Endothelial cell of umbilical vein (primary cell): ENCODE measurements around the gene TBC1D24. TPM values are rescaled to one million over a fixed set of nuclear protein-coding genes. Genes with fewer than 3 reads are reported as not detected.

Experiments
- BruUV-seq: library from RNA; stranded (reverse); fragments of 400-500 nt; replicated peaks from 2 replicates; lab custom pipeline; 2021; lab: Mats Ljungman, UMichigan
- CTCF ChIA-PET: fragments of 300-600, 350-600 bp; sonication (Branson Sonifier 250); formaldehyde crosslinking; loops from one replicate; lab custom pipeline; 2021; ENCODE audit warnings: antibody characterized with exemption, inconsistent platforms; lab: Charles Lee
- POLR2A ChIA-PET: fragments of 300-600, 350-600 bp; sonication (Branson Sonifier 250); formaldehyde crosslinking; loops from one replicate; lab custom pipeline; 2021; ENCODE audit warnings: antibody characterized with exemption, inconsistent platforms; lab: Charles Lee
- DNase-seq: peaks from one replicate; pipeline ENCODE4 v3.0.0-alpha.2; 2011; ENCODE audit warnings: low read depth, low spot score
- FAIRE-seq: peaks from 2 replicates; lab custom pipeline; 2011; peaks lifted over from hg19 to GRCh38; lab: Jason Lieb, UNC
- H2AFZ ChIP-seq: 2 replicates; pipeline ENCODE4 v1.6.0; 2012; ENCODE audit warnings: low read depth, low read length, control low read depth, inconsistent platforms
- H3K27ac ChIP-seq: 2 replicates; pipeline ENCODE4 v1.5.1; 2011; ENCODE audit warnings: low read depth, mild to moderate bottlenecking, control low read depth, low read length, moderate library complexity; ENCODE audit not compliant: insufficient read depth
- H3K27me3 ChIP-seq, 2 experiments: 2 replicates each; pipeline versions ENCODE4 v1.6.0 to v1.6.1; 2011; ENCODE audit warnings: low read length in 2 of 2, mixed read lengths in 1 of 2; ENCODE audit not compliant: control insufficient read depth in 2 of 2, insufficient read depth in 2 of 2
- H3K36me3 ChIP-seq, 2 experiments: 2 replicates in 1 of 2; 3 replicates in 1 of 2; pipeline ENCODE4 v1.5.1; 2011; ENCODE audit warnings: low read length in 2 of 2, mild to moderate bottlenecking in 1 of 2, moderate library complexity in 1 of 2; ENCODE audit not compliant: control insufficient read depth in 2 of 2, insufficient read depth in 2 of 2; ENCODE audit errors: extremely low read depth in 1 of 2
- H3K4me1 ChIP-seq: 3 replicates; pipeline ENCODE4 v1.5.1; 2011; ENCODE audit warnings: mild to moderate bottlenecking, low read length; ENCODE audit not compliant: control insufficient read depth, insufficient read depth; ENCODE audit errors: extremely low read depth
- H3K4me2 ChIP-seq: 2 replicates; pipeline ENCODE4 v1.6.1; 2011; ENCODE audit warnings: low read length, control low read depth, mixed read lengths; ENCODE audit not compliant: insufficient read depth
- H3K4me3 ChIP-seq, 3 experiments: fragments of 200-600 bp in 1 of 3; sonication (generic), shearing (Covaris generic) in 1 of 3; replicated peaks in 1 of 3; 2 replicates each; pipeline ENCODE4 v1.5.1; 2011 to 2016; ENCODE audit warnings: control low read depth in 3 of 3, low read length in 3 of 3, mild to moderate bottlenecking in 2 of 3, inconsistent platforms in 1 of 3, low read depth in 1 of 3, moderate library complexity in 1 of 3; ENCODE audit not compliant: insufficient read depth in 1 of 3
- H3K79me2 ChIP-seq: 2 replicates; pipeline ENCODE4 v1.6.0; 2012; ENCODE audit warnings: low read length, inconsistent platforms; ENCODE audit not compliant: control insufficient read depth, insufficient read depth
- H3K9ac ChIP-seq: replicated peaks from 2 replicates; pipeline ENCODE3; 2011; ENCODE audit warnings: low read length, control low read depth; ENCODE audit not compliant: insufficient read depth; ENCODE audit errors: extremely low read depth
- H3K9me1 ChIP-seq: replicated peaks from 3 replicates; pipeline ENCODE4 v1.6.0; 2011; ENCODE audit warnings: mild to moderate bottlenecking, low read length; ENCODE audit not compliant: control insufficient read depth, insufficient read depth; ENCODE audit errors: extremely low read depth
- H3K9me3 ChIP-seq: replicated peaks from 2 replicates; pipeline ENCODE4 v1.5.1; 2012; ENCODE audit warnings: low read length, inconsistent platforms; ENCODE audit not compliant: control insufficient read depth, insufficient read depth
- H4K20me1 ChIP-seq: replicated peaks from 2 replicates; pipeline ENCODE3; 2011; ENCODE audit warnings: mild to moderate bottlenecking, low read length; ENCODE audit not compliant: control insufficient read depth, insufficient read depth; ENCODE audit errors: extremely low read depth
- EZH2 ChIP-seq: IDR thresholded peaks from 2 replicates; pipeline ENCODE4 v1.6.1; 2012; ENCODE audit warnings: borderline replicate concordance, low read depth, mild to moderate bottlenecking, moderate library complexity, low read length, inconsistent platforms; ENCODE audit not compliant: severe bottlenecking
- FOS ChIP-seq: IDR thresholded peaks from 2 replicates; pipeline ENCODE4 v1.6.1; 2011; ENCODE audit warnings: mild to moderate bottlenecking, low read length, moderate library complexity, borderline replicate concordance; ENCODE audit not compliant: insufficient read depth
- GATA2 ChIP-seq: IDR thresholded peaks from 2 replicates; pipeline ENCODE4 v1.7.0; 2011; ENCODE audit warnings: low read depth, mild to moderate bottlenecking, moderate library complexity, mixed read lengths, low read length; ENCODE audit not compliant: insufficient read length, insufficient read depth
- JUN ChIP-seq: IDR thresholded peaks from 2 replicates; pipeline ENCODE4 v1.6.1; 2011; ENCODE audit warnings: borderline replicate concordance, low read depth; ENCODE audit not compliant: insufficient read length, insufficient read depth
- MYC ChIP-seq: IDR thresholded peaks from one replicate; pipeline ENCODE4 v1.6.1; 2011; ENCODE audit warnings: mild to moderate bottlenecking, low read depth, low read length
- POLR2A ChIP-seq: IDR thresholded peaks from 2 replicates; pipeline ENCODE4 v1.6.1; 2012; ENCODE audit warnings: low read depth, mild to moderate bottlenecking, control low read depth, low read length
- POLR2AphosphoS5 ChIP-seq: IDR thresholded peaks from 2 replicates; pipeline ENCODE4 v1.6.1; 2012; ENCODE audit warnings: low read depth, mild to moderate bottlenecking, control low read depth, low read length, moderate library complexity; ENCODE audit not compliant: insufficient read depth
- dilution Hi-C: fragments of 300-500 bp; cut with MboI; formaldehyde crosslinking; loops from one replicate; pipeline ENCODE4 v1.15.0; 2019; ENCODE audit warnings: low sequenced_read_pairs; ENCODE audit not compliant: extremely low pct_ligation_motif_present
- intact Hi-C: fragments of 100-400 bp; cut with micrococcal nuclease; formaldehyde crosslinking; loops from one replicate; pipeline ENCODE4 v1.10.0; 2022
- polyA plus RNA-seq, 4 experiments: library from polyadenylated mRNA; depleted of rRNA in 3 of 4; stranded (reverse) in 3 of 4; unstranded in 1 of 4; fragments of >200 nt; gene quantifications; 2 replicates each; pipeline versions ENCODE4 v1.2.1 to v1.2.3, GENCODE V29; 2011 to 2012; ENCODE audit warnings: missing spikeins in 1 of 4
- total RNA-seq: library from RNA; stranded (reverse); gene quantifications from 2 replicates; pipeline ENCODE4 v1.2.3, GENCODE V29; 2021
- TF ChIP-seq, protein P1 (sequence below): IDR thresholded peaks from 2 replicates; pipeline ENCODE4 v1.6.1; 2011; ENCODE audit not compliant: insufficient read depth, insufficient read length
- TF ChIP-seq, protein P2 (sequence below), 2 donors: IDR thresholded peaks; 1 replicate in 1 of 2; 2 replicates in 1 of 2; pipeline ENCODE4 v1.5.1; 2011; ENCODE audit warnings: low read length in 2 of 2, mild to moderate bottlenecking in 2 of 2, moderate library complexity in 2 of 2, control low read depth in 1 of 2, inconsistent platforms in 1 of 2, low read depth in 1 of 2; ENCODE audit not compliant: insufficient read depth in 1 of 2; ENCODE audit errors: extremely low read depth in 1 of 2

Gene TBC1D24
- total and polyA plus RNA-seq, 2 donors (not counting 3 experiments of a cell fraction or from before 2014, with no cell fraction given), result 8.1 to 22.8 TPM

DNA sequence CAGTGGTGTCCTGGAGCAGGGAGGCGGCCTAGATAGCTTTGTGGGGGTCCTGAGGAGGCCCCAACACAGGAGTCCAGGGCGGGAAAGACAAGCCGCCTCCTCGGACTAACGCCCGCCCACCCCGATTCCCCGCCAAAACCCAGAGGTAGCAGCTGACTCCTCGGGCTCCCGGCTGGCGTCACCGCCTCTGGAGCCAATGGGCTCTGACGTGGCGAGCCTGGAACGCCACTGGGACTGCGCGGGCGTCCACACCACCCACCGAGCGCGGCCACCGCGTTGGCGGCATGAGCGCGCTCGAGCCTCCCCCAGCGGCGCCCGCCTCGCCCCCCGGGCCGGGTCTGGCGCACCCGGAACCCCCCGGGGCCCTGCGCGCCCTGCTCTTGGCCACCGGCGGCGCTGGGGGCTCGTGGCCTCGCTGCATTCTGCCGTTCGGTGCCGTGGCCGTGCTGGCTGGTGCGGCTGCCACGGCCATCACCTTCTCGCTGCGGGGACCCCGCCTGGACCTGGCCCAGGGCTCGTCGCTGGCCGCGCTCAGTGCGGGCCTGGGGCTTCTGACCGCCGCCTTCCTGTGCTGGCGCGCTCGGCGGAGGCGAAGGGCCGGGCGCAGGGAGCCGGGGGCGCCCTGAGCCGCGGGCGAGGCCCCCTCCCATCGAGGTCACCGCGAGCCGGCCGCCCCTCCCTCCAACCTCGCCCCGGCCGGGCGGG is 7.2 kb upstream of the TBC1D24 start:
- DNase-seq (peak; percentile 42), FAIRE-seq (peak; percentile 68)
- peaks cover 18 to 22% of the 10 kb centered on the region in 2 experiments for H3K27me3 ChIP-seq
- H3K9me3 ChIP-seq, result no peaks in the 10 kb centered on the region
- peak overlapping the region; percentile 61 for H2AFZ ChIP-seq
- ChIA-PET CTCF (interaction anchor here (1.0 to 1.4 kb wide), 2 partner anchors 37 to 444 kb away, joined by 3 to 4 read pairs; no protein-coding TSS in a partner anchor), POLR2A (no interaction called here)
- no TSS peak for BruUV-seq
- peaks cover 5% of the 10 kb centered on the region for H3K4me1 ChIP-seq
- no peaks in the 10 kb centered on the region for H3K79me2 ChIP-seq
- H4K20me1 ChIP-seq, result no peaks in the 10 kb centered on the region
- no peaks in the 10 kb centered on the region for H3K36me3 ChIP-seq
- no peak overlapping the region for H3K27ac ChIP-seq
- H3K9ac ChIP-seq, result peak overlapping the region; percentile 34
- peak; percentile 70 for TF ChIP-seq POLR2AphosphoS5
- TF ChIP-seq POLR2A, result no peak
- TF ChIP-seq, protein P1, sequence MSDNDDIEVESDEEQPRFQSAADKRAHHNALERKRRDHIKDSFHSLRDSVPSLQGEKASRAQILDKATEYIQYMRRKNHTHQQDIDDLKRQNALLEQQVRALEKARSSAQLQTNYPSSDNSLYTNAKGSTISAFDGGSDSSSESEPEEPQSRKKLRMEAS, result no peak
- no peak for TF ChIP-seq GATA2
- H3K4me2 ChIP-seq, result peak overlapping the region; percentile 75
- H3K9me1 ChIP-seq, result no peaks in the 10 kb centered on the region
- dilution Hi-C loops (no loop called here), intact Hi-C loops (no loop called here)
- peak overlapping the region; percentile 27 to 36 (median 34) for H3K4me3 ChIP-seq

DNA sequence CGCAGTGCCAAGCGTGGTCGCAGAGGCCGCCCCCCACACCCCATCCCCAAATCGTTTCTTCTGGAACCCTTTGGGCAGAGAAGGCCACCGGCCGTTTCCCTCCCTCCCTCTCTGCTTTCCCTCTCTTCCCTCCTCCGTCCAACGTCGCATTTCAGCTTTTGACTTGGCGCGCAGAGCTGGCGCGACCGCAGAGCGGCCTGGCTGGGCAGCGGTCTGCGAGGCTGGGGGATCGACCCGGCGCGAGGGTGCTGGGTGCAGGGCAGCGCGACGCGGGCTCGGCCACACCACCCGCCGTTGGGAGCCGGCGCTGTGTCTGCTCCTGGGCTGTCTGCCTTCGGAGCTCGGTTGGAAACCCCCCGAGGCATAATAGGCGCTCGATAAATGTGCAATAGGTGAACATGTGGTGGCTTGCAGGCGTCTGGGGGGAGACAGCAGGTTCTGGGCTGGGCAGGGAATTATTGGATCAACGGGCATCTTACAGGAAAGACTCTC is 6.6 kb upstream of the TBC1D24 start:
- intact Hi-C loops (no loop called here), dilution Hi-C loops (no loop called here)
- Histone ChIP-seq H3K27me3 (peaks cover 18 to 22% of the 10 kb centered on the region in 2 experiments), H3K79me2 (no peaks in the 10 kb centered on the region), H3K36me3 (no peaks in the 10 kb centered on the region), H3K27ac (no peak overlapping the region), H3K9me3 (no peaks in the 10 kb centered on the region), H3K9me1 (no peaks in the 10 kb centered on the region), H4K20me1 (no peaks in the 10 kb centered on the region), H3K4me2 (peak overlapping the region; percentile 75), H2AFZ (peak overlapping the region; percentile 61), H3K4me1 (peaks cover 5% of the 10 kb centered on the region), H3K9ac (peak overlapping the region; percentile 19), H3K4me3 (peak overlapping the region; percentile 26 to 36 (median 27))
- ChIA-PET CTCF (interaction anchor here (1.6 kb wide), 1 partner anchor 9 kb away, joined by 5 read pairs; the partner anchor contains the start of gene TEDC2), POLR2A (no interaction called here)
- BruUV-seq, result no TSS peak
- DNase-seq, result peak; percentile 14
- FAIRE-seq, result peak; percentile 26
- TF ChIP-seq POLR2A (no peak), GATA2 (no peak), JUN (no peak), POLR2AphosphoS5 (no peak), FOS (no peak), MYC (no peak), EZH2 (no peak)
- TF ChIP-seq, protein P1, result no peak
- TF ChIP-seq, protein P2, sequence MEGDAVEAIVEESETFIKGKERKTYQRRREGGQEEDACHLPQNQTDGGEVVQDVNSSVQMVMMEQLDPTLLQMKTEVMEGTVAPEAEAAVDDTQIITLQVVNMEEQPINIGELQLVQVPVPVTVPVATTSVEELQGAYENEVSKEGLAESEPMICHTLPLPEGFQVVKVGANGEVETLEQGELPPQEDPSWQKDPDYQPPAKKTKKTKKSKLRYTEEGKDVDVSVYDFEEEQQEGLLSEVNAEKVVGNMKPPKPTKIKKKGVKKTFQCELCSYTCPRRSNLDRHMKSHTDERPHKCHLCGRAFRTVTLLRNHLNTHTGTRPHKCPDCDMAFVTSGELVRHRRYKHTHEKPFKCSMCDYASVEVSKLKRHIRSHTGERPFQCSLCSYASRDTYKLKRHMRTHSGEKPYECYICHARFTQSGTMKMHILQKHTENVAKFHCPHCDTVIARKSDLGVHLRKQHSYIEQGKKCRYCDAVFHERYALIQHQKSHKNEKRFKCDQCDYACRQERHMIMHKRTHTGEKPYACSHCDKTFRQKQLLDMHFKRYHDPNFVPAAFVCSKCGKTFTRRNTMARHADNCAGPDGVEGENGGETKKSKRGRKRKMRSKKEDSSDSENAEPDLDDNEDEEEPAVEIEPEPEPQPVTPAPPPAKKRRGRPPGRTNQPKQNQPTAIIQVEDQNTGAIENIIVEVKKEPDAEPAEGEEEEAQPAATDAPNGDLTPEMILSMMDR (IDR thresholded peaks at IDR 0.05; ENCODE audit: extremely low read depth in 1 of 2, insufficient read depth in 1 of 2, low read depth in 1 of 2, low read length in 2 of 2), result no peak
